ENCODE results near the gene LRRC27.

LRRC27 gene

GRCh38 chr10:132402781-132403241 is 70.8 kb downstream of the LRRC27 start:
- DNase-seq (ENCODE audit: low read depth), result no peak

- no peak for DNase-seq (ENCODE audit: low read depth)
Measured at GRCh38 chr10:132403511-132404168, 71.6 kb downstream of the LRRC27 start.

GRCh38 chr10:132404169-132404880 is 72.3 kb downstream of the LRRC27 start:
- DNase-seq (ENCODE audit: low read depth), result no peak

GRCh38 chr10:132404911-132405462 is 73.0 kb downstream of the LRRC27 start:
- no peak for DNase-seq (ENCODE audit: low read depth)

GRCh38 chr10:132405463-132405991 is 73.5 kb downstream of the LRRC27 start:
- DNase-seq (ENCODE audit: low read depth), result no peak

- DNase-seq (ENCODE audit: low read depth), result no peak
Measured at GRCh38 chr10:132406181-132406580, 74.2 kb downstream of the LRRC27 start.

GRCh38 chr10:132406750-132407149 is 74.8 kb downstream of the LRRC27 start:
- DNase-seq (ENCODE audit: low read depth), result no peak

GRCh38 chr10:132407243-132407746 is 75.3 kb downstream of the LRRC27 start:
- DNase-seq (ENCODE audit: low read depth), result no peak

- no peak for DNase-seq (ENCODE audit: low read depth)
Measured at GRCh38 chr10:132407846-132408278, 75.9 kb downstream of the LRRC27 start.

GRCh38 chr10:132408367-132408781 is 76.4 kb downstream of the LRRC27 start:
- no peak for DNase-seq (ENCODE audit: low read depth)

- DNase-seq (ENCODE audit: low read depth), result no peak
Measured at GRCh38 chr10:132408823-132409666, 77.1 kb downstream of the LRRC27 start.

- no peak for DNase-seq (ENCODE audit: low read depth)
Measured at GRCh38 chr10:132409667-132410028, 77.7 kb downstream of the LRRC27 start.

GRCh38 chr10:132410056-132410778 is 78.2 kb downstream of the LRRC27 start:
- DNase-seq (ENCODE audit: low read depth), result no peak

GRCh38 chr10:132410779-132411532 is 79.0 kb downstream of the LRRC27 start:
- DNase-seq (ENCODE audit: low read depth), result no peak

- DNase-seq (ENCODE audit: low read depth), result no peak
Measured at GRCh38 chr10:132411561-132412253, 79.7 kb downstream of the LRRC27 start.

- DNase-seq (ENCODE audit: low read depth), result no peak
Measured at GRCh38 chr10:132412316-132413192, 80.6 kb downstream of the LRRC27 start.

- DNase-seq (ENCODE audit: low read depth), result no peak
Measured at GRCh38 chr10:132413226-132414205, 81.5 kb downstream of the LRRC27 start.

Measured in stimulated activated CD8-positive, alpha-beta memory T cell treated with anti-CD3 and anti-CD28 coated beads, Interleukin-12 subunit alpha, Interleukin-12 subunit beta, amount 100 ng/mL, for 4 hours (primary cell).